Measurements from ENCODE around the gene SLF2. TPM values are rescaled to one million over a fixed set of nuclear protein-coding genes. Genes with fewer than 3 reads are reported as not detected.

The SLF2 gene
- total and polyA plus RNA-seq, 2 donors from 2014 or later: 6.7 to 29.6 TPM

DNA sequence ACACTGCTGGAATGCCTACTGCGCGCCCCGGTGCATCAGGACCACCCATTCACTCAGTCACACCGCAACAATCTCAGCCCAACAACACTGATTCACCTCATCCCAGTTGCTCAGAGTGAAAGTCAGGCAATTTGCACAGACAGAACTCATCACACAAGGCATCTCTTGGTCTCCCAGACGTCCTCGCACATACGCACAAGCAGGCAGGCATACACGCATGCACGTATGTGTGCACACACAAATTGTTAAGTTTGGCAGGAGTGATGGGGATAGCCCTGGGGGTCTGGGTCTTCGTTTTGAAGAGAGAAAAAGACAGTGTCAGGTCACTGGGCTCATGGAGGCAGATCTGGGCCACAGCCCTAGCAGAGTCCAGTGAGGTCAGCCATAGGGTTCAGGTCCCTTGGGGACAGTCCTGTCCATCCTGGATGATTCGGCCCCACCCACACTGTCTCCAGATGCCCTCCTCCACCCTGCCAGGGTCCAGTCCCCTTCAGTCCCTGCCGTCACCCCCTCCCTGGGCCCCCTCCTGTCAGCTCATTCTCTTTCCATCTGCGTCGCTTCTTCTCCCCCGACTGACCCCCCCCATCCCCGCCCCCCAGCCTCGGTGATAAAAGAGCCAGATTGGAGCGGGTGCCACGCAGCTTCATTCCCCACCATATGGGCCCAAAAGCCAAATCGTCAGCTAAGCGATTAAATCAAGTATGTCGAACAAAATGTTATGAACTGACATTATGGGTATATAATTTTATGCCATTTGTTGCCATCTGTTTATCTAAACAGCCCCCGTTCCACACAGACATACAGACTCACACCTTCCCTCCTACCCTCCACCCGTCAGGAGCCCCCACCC lies 48.5 kb upstream of the SLF2 start:
- Histone ChIP-seq H3K27me3 (ENCODE audit: control insufficient read depth, insufficient read depth, low read length) (no peaks in the 10 kb centered on the region), H3K36me3 (ENCODE audit: control insufficient read depth in 2 of 3, insufficient read depth in 3 of 3, low read length in 3 of 3) (no peaks in the 10 kb centered on the region), H3K27ac (ENCODE audit: low read depth in 2 of 2, low read length in 2 of 2) (no peak overlapping the region), H3K4me3 (ENCODE audit: low read length in 3 of 3) (no peak overlapping the region), H3K9me3 (ENCODE audit: control insufficient read depth in 2 of 3, insufficient read depth in 1 of 3, low read length in 3 of 3) (no peaks in the 10 kb centered on the region), H3K9ac (ENCODE audit: low read length in 3 of 3) (no peak overlapping the region), H3K4me1 (ENCODE audit: control insufficient read depth in 2 of 3, insufficient read depth in 2 of 3, low read depth in 1 of 3, low read length in 3 of 3) (no peaks in the 10 kb centered on the region)
- TF ChIP-seq, protein P1, sequence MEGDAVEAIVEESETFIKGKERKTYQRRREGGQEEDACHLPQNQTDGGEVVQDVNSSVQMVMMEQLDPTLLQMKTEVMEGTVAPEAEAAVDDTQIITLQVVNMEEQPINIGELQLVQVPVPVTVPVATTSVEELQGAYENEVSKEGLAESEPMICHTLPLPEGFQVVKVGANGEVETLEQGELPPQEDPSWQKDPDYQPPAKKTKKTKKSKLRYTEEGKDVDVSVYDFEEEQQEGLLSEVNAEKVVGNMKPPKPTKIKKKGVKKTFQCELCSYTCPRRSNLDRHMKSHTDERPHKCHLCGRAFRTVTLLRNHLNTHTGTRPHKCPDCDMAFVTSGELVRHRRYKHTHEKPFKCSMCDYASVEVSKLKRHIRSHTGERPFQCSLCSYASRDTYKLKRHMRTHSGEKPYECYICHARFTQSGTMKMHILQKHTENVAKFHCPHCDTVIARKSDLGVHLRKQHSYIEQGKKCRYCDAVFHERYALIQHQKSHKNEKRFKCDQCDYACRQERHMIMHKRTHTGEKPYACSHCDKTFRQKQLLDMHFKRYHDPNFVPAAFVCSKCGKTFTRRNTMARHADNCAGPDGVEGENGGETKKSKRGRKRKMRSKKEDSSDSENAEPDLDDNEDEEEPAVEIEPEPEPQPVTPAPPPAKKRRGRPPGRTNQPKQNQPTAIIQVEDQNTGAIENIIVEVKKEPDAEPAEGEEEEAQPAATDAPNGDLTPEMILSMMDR (IDR thresholded peaks at IDR 0.05; ENCODE audit: borderline replicate concordance, extremely low read depth, insufficient read depth): no peak
- intact Hi-C loops (cut with DNase I): no loop called here
- no peak for FAIRE-seq
- no peak for DNase-seq

DNA sequence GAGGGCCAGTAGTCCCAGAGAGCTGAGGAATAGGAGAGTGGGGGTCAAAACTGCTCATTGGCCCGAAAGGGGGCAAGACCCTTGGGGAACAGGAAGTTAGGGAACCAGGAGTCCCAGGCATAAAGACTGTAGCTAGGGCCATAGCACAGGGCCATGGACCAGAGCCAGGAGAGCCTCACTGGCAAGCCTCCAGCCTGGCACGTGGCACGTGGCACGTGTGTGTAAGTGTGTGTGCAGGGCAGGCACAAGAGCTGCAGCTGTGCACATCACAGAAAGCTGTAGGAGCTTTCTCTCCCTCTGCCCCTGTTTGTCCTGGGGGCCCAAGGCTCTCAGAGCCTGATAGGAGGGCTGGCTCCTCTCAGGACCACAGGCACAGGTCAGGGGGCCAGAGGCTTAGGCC lies 47.8 kb upstream of the SLF2 start:
- Histone ChIP-seq H3K27me3 (ENCODE audit: control insufficient read depth, insufficient read depth, low read length) (no peaks in the 10 kb centered on the region), H3K36me3 (ENCODE audit: control insufficient read depth in 2 of 3, insufficient read depth in 3 of 3, low read length in 3 of 3) (no peaks in the 10 kb centered on the region), H3K27ac (ENCODE audit: low read depth in 2 of 2, low read length in 2 of 2) (no peak overlapping the region), H3K9me3 (ENCODE audit: control insufficient read depth in 2 of 3, insufficient read depth in 1 of 3, low read length in 3 of 3) (no peaks in the 10 kb centered on the region), H3K9ac (ENCODE audit: low read length in 3 of 3) (no peak overlapping the region), H3K4me1 (ENCODE audit: control insufficient read depth in 2 of 3, insufficient read depth in 2 of 3, low read depth in 1 of 3, low read length in 3 of 3) (no peaks in the 10 kb centered on the region), H3K4me3 (ENCODE audit: low read length in 3 of 3) (no peak overlapping the region)
- TF ChIP-seq, protein P1 (IDR thresholded peaks at IDR 0.05; ENCODE audit: borderline replicate concordance, extremely low read depth, insufficient read depth): no peak
- DNase-seq (no peak), FAIRE-seq (no peak)
- intact Hi-C loops (cut with DNase I): no loop called here

DNA sequence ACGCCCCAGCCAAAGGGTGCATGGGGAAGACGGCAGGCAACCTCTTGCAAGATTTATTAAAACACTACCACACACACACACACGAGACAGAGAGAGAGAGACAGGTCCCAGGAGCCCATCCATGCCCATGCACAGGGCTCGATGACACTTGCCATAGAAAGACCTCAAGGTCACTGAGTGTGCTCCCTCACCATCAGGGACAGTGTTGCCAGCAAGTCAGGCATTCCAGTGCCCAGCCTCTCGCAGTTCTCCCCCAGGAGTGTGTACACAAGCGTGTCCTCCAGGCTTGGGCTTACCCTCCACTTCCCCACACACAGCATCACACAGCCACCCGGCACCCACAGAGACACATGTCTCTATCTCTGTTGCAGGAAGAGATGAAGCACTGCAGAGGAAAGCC lies 46.8 kb upstream of the SLF2 start:
- Histone ChIP-seq H3K9me3 (ENCODE audit: control insufficient read depth in 2 of 3, insufficient read depth in 1 of 3, low read length in 3 of 3) (no peaks in the 10 kb centered on the region), H3K27me3 (ENCODE audit: control insufficient read depth, insufficient read depth, low read length) (no peaks in the 10 kb centered on the region), H3K4me3 (ENCODE audit: low read length in 3 of 3) (no peak overlapping the region), H3K4me1 (ENCODE audit: control insufficient read depth in 2 of 3, insufficient read depth in 2 of 3, low read depth in 1 of 3, low read length in 3 of 3) (no peaks in the 10 kb centered on the region), H3K36me3 (ENCODE audit: control insufficient read depth in 2 of 3, insufficient read depth in 3 of 3, low read length in 3 of 3) (no peaks in the 10 kb centered on the region), H3K9ac (ENCODE audit: low read length in 3 of 3) (no peak overlapping the region), H3K27ac (ENCODE audit: low read depth in 2 of 2, low read length in 2 of 2) (no peak overlapping the region)
- intact Hi-C loops (cut with DNase I): no loop called here
- no peak for FAIRE-seq
- TF ChIP-seq, protein P1 (IDR thresholded peaks at IDR 0.05; ENCODE audit: borderline replicate concordance, extremely low read depth, insufficient read depth): no peak
- DNase-seq: no peak

All from kidney (tissue), 14 donors.